GM12878 (cell line): ENCODE data around the gene MKNK1.

Experiments
- ATF2 ChIP-seq: IDR thresholded peaks from 2 replicates; pipeline ENCODE4 v1.6.1; 2012; ENCODE audit warnings: low read length, inconsistent platforms
- BRCA1 ChIP-seq: IDR thresholded peaks from 2 replicates; pipeline ENCODE4 v1.6.1; 2011; ENCODE audit warnings: low read depth, low read length, improper control_type of control experiment
- ESRRA ChIP-seq: IDR thresholded peaks from 2 replicates; pipeline ENCODE4 v1.6.1; 2012; ENCODE audit warnings: mild to moderate bottlenecking, low read length, improper control_type of control experiment
- EZH2 ChIP-seq: IDR thresholded peaks from 2 replicates; pipeline ENCODE4 v1.6.1; 2012; ENCODE audit warnings: low read depth, mild to moderate bottlenecking, control low read depth, inconsistent platforms, low read length, borderline replicate concordance; ENCODE audit not compliant: control insufficient read depth
- FOXK2 ChIP-seq: fragments of 450-650 bp; IDR thresholded peaks from 2 replicates; pipeline ENCODE4 v1.6.1; 2017; ENCODE audit warnings: mild to moderate bottlenecking, moderate library complexity
- MTA3 ChIP-seq: IDR thresholded peaks from 2 replicates; pipeline ENCODE4 v1.6.1; 2012; ENCODE audit warnings: low read length, inconsistent platforms, borderline replicate concordance
- POLR2A ChIP-seq: IDR thresholded peaks from 2 replicates; pipeline ENCODE4 v1.6.1; 2011; ENCODE audit warnings: low read depth, mild to moderate bottlenecking, low read length
- RAD21 ChIP-seq: IDR thresholded peaks from 2 replicates; pipeline ENCODE4 v1.6.1; 2011; ENCODE audit warnings: mild to moderate bottlenecking, low read depth, low read length, moderate library complexity; ENCODE audit not compliant: insufficient read depth
- SMAD1 ChIP-seq: fragments of 450-650 bp; IDR thresholded peaks from 2 replicates; pipeline ENCODE4 v1.6.1; 2018; ENCODE audit warnings: mild to moderate bottlenecking, low read depth; ENCODE audit not compliant: partially characterized antibody

- TF ChIP-seq MTA3 = no peak
- no peak for TF ChIP-seq BRCA1
- no peak for TF ChIP-seq ESRRA
- no peak for TF ChIP-seq FOXK2
- TF ChIP-seq SMAD1 = no peak
- no peak for TF ChIP-seq EZH2
- TF ChIP-seq RAD21 = no peak
- TF ChIP-seq POLR2A = no peak
- no peak for TF ChIP-seq ATF2
Measured at GRCh38 chr1:46599059-46599970, 4.8 kb downstream of the MKNK1 start.
